Transverse colon (tissue), 4 donors: ENCODE data around the gene TMEM200C. TPM values are rescaled to one million over a fixed set of nuclear protein-coding genes. Genes with fewer than 3 reads are reported as not detected.

Experiments used
- DNase-seq: peaks from one replicate; pipeline ENCODE4 v3.0.0-alpha.2; 2019
- H3K27ac ChIP-seq, 4 donors: fragments of 200-600 bp; sonication (generic); 2 replicates each; pipeline ENCODE4 v1.5.1; 2016 to 2018; ENCODE audit warnings: inconsistent platforms in 4 of 4
- H3K27me3 ChIP-seq: fragments of 200-600 bp; sonication (generic); 2 replicates; pipeline ENCODE4 v1.5.1; 2017; ENCODE audit warnings: inconsistent platforms
- H3K36me3 ChIP-seq, 4 donors: fragments of 200-600 bp; sonication (generic); 2 replicates each; pipeline ENCODE4 v1.5.1; 2017 to 2019; ENCODE audit warnings: inconsistent platforms in 4 of 4
- H3K4me1 ChIP-seq, 4 donors: fragments of 200-600 bp; sonication (generic); 2 replicates each; pipeline ENCODE4 v1.5.1; 2017 to 2020; ENCODE audit warnings: inconsistent platforms in 4 of 4
- H3K4me3 ChIP-seq, 4 donors: fragments of 200-600 bp; sonication (generic); 1 replicate in 1 of 4; 2 replicates in 3 of 4; pipeline versions ENCODE4 v1.5.1 to v1.6.1; 2017 to 2019; ENCODE audit warnings: inconsistent platforms in 4 of 4
- H3K9me3 ChIP-seq, 2 donors: fragments of 200-600 bp; sonication (generic); 2 replicates each; pipeline ENCODE4 v1.5.1; 2017 to 2019; ENCODE audit warnings: inconsistent platforms in 2 of 2
- CTCF ChIP-seq, 5 experiments: fragments of 200-600 bp in 3 of 5; fragments of 450-650 bp in 2 of 5; sonication (generic) in 3 of 5; IDR thresholded peaks; 1 replicate in 2 of 5; 2 replicates in 3 of 5; pipeline ENCODE4 v1.5.1; 2016 to 2017; ENCODE audit warnings: antibody characterized with exemption in 5 of 5, inconsistent platforms in 3 of 5, mild to moderate bottlenecking in 2 of 5, moderate library complexity in 1 of 5
- EP300 ChIP-seq: sonication (generic); formaldehyde crosslinking; IDR thresholded peaks from one replicate; pipeline ENCODE4 v1.6.1; 2017; ENCODE audit warnings: antibody characterized with exemption, low read depth
- POLR2A ChIP-seq: fragments of 450-650 bp; IDR thresholded peaks from one replicate; pipeline ENCODE4 v1.6.1; 2016; ENCODE audit warnings: antibody characterized with exemption, mild to moderate bottlenecking, moderate library complexity
- POLR2AphosphoS5 ChIP-seq, 3 donors: sonication (generic); formaldehyde crosslinking; IDR thresholded peaks; one replicate each; pipeline ENCODE4 v1.6.1; 2016; ENCODE audit warnings: antibody characterized with exemption in 3 of 3
- WGBS, 2 donors: methylation state at CpG; one replicate each; pipeline ENCODE4 v1.1.5; 2018; ENCODE audit warnings: low coverage in 1 of 2; 5-methylcytosine and 5-hydroxymethylcytosine counted together
- in situ Hi-C, 4 donors: fragments of 200-750 bp; cut with MboI; loops; one replicate each; pipeline versions ENCODE4 v1.15.0 to v1.15.1; 2017; ENCODE audit warnings: low sequenced_read_pairs in 3 of 4, low pct_ligation_motif_present in 1 of 4, low pct_unique_long_range_greater_than_20kb in 1 of 4
- intact Hi-C: fragments of 100-400 bp; cut with DNase I; formaldehyde crosslinking; loops from one replicate; pipeline ENCODE4 v1.15.1; 2023; ENCODE audit warnings: low total_unique reads
- total RNA-seq, 4 donors: library from RNA; depleted of rRNA; stranded (reverse); fragments of >200 nt; gene quantifications; one replicate each; pipeline ENCODE4 v1.1.0, GENCODE V29; 2016

TMEM200C gene
- total RNA-seq, 4 donors from 2014 or later: 0.14 to 3.7 (median 0.58) TPM

- in situ Hi-C loops (loop anchor here (25.0 kb wide), 3 partner anchors 587 to 987 kb away; no protein-coding TSS in a partner anchor), intact Hi-C loops (no loop called here)
- peaks cover 0 to 8% (median 5%) of the 10 kb centered on the region in 4 donors for H3K4me1 ChIP-seq
- WGBS, 2 donors: 70 to 93% methylated on average over 3 of the region's 3 CpGs
- TF ChIP-seq POLR2AphosphoS5 (IDR thresholded peaks at IDR 0.05) (no peak), EP300 (no peak), CTCF (IDR thresholded peaks at IDR 0.05) (no peak), POLR2A (no peak)
- DNase-seq: no peak
- peaks cover 52% of the 10 kb centered on the region for H3K27me3 ChIP-seq
- H3K4me3 ChIP-seq: no peak overlapping the region
- H3K36me3 ChIP-seq: no peaks in the 10 kb centered on the region
- H3K9me3 ChIP-seq: no peaks in the 10 kb centered on the region
- H3K27ac ChIP-seq: no peak overlapping the region
Measured at GRCh38 chr18:5899835-5900234, 4.5 kb upstream of the TMEM200C start.

GRCh38 chr18:5895876-5896740, 786 bp upstream of the TMEM200C start:
- intact Hi-C loops: no loop called here
- in situ Hi-C loops: loop anchor here (25.0 kb wide), 3 partner anchors 591 to 991 kb away; no protein-coding TSS in a partner anchor
- Histone ChIP-seq H3K27ac (peak overlapping the region; percentile 26 to 61 (median 43)), H3K27me3 (peaks cover 89% of the 10 kb centered on the region), H3K9me3 (no peaks in the 10 kb centered on the region), H3K4me1 (peaks cover 0 to 10% (median 8%) of the 10 kb centered on the region in 4 donors), H3K36me3 (no peaks in the 10 kb centered on the region), H3K4me3 (peak overlapping the region; percentile 21 to 51 (median 31))
- no peak for TF ChIP-seq POLR2A
- no peak for TF ChIP-seq CTCF (IDR thresholded peaks at IDR 0.05)
- no peak for TF ChIP-seq POLR2AphosphoS5 (IDR thresholded peaks at IDR 0.05)
- no peak for TF ChIP-seq EP300
- DNase-seq: no peak
- WGBS, 2 donors: 8 to 31% methylated on average over 3 to 20 of the region's 41 CpGs

GRCh38 chr18:5894611-5895298, 567 bp downstream of the TMEM200C start:
- Histone ChIP-seq H3K4me1 (peaks cover 0 to 17% (median 12%) of the 10 kb centered on the region in 4 donors), H3K27me3 (peaks cover 100% of the 10 kb centered on the region), H3K9me3 (no peaks in the 10 kb centered on the region), H3K36me3 (no peaks in the 10 kb centered on the region), H3K27ac (peak overlapping the region in 3 of 4 donors; percentile 10 to 39 (median 37)), H3K4me3 (peak overlapping the region; percentile 26 to 51 (median 31))
- in situ Hi-C loops (loop anchor here (25.0 kb wide), 3 partner anchors 593 to 993 kb away; no protein-coding TSS in a partner anchor), intact Hi-C loops (loop anchor here (5.0 kb wide), 1 partner anchor 292 kb away; no protein-coding TSS in a partner anchor)
- 0 to 5% methylated on average over 1 to 43 of the region's 56 CpGs for WGBS, 2 donors
- TF ChIP-seq EP300 (no peak), POLR2A (no peak)
- no peak for DNase-seq

- Histone ChIP-seq H3K27ac (peak overlapping the region in 1 of 4 donors; percentile 39), H3K4me1 (peaks cover 0 to 17% (median 12%) of the 10 kb centered on the region in 4 donors), H3K27me3 (peaks cover 100% of the 10 kb centered on the region), H3K4me3 (peak overlapping the region in 2 of 4 donors; percentile 34 to 51), H3K36me3 (no peaks in the 10 kb centered on the region), H3K9me3 (no peaks in the 10 kb centered on the region)
- TF ChIP-seq POLR2AphosphoS5 (IDR thresholded peaks at IDR 0.05): no peak
- no peak for TF ChIP-seq CTCF (IDR thresholded peaks at IDR 0.05)
- no peak for TF ChIP-seq POLR2A
- TF ChIP-seq EP300: no peak
- 12 to 31% methylated on average over 5 to 13 of the region's 13 CpGs for WGBS, 2 donors
- in situ Hi-C loops: loop anchor here (25.0 kb wide), 3 partner anchors 593 to 993 kb away; no protein-coding TSS in a partner anchor
- DNase-seq: no peak
- intact Hi-C loops: loop anchor here (5.0 kb wide), 1 partner anchor 292 kb away; no protein-coding TSS in a partner anchor
Measured at GRCh38 chr18:5893956-5894610, 1.2 kb downstream of the TMEM200C start.
